Measurements from ENCODE around the gene FHOD1.

- TF ChIP-seq POLR2AphosphoS5 (IDR thresholded peaks at IDR 0.05; ENCODE audit: low read length) = no peak
- TF ChIP-seq IRF5 (IDR thresholded peaks at IDR 0.05; ENCODE audit: borderline replicate concordance) = no peak
- no peak for TF ChIP-seq PAX5 (IDR thresholded peaks at IDR 0.05; ENCODE audit: borderline replicate concordance, low read depth, low read length)
- no peak for TF ChIP-seq POLR2A (IDR thresholded peaks at IDR 0.05; ENCODE audit: low read depth, low read length)
- no peak for TF ChIP-seq RELA (IDR thresholded peaks at IDR 0.05; ENCODE audit: borderline replicate concordance, partially characterized antibody)
- TF ChIP-seq CTCF (IDR thresholded peaks at IDR 0.05 in 2 of 3, conservative IDR thresholded peaks at IDR 0.05 in 1 of 3; ENCODE audit: control insufficient read depth in 2 of 3, extremely low read depth in 1 of 3, insufficient read depth in 1 of 3, low read depth in 3 of 3, low read length in 3 of 3) = no peak
Measured at GRCh38 chr16:67275321-67275720, 28.0 kb upstream of the FHOD1 start.

Measured in GM12878 (cell line).